GM21825 (cell line): ENCODE results near the gene PIWIL4.
"Not testable (repeated sequence)": the region's sequence is repeated elsewhere in the genome, so short reads cannot be mapped to it uniquely, and the experiment has no call there.

Source experiments
- ATAC-seq: cut with Tn5 transposase; IDR thresholded peaks from one replicate; pipeline ENCODE4 v1.9.1; 2021; ENCODE audit warnings: mild to moderate bottlenecking, moderate library complexity; ENCODE audit not compliant: unreplicated experiment

PIWIL4 gene

DNA sequence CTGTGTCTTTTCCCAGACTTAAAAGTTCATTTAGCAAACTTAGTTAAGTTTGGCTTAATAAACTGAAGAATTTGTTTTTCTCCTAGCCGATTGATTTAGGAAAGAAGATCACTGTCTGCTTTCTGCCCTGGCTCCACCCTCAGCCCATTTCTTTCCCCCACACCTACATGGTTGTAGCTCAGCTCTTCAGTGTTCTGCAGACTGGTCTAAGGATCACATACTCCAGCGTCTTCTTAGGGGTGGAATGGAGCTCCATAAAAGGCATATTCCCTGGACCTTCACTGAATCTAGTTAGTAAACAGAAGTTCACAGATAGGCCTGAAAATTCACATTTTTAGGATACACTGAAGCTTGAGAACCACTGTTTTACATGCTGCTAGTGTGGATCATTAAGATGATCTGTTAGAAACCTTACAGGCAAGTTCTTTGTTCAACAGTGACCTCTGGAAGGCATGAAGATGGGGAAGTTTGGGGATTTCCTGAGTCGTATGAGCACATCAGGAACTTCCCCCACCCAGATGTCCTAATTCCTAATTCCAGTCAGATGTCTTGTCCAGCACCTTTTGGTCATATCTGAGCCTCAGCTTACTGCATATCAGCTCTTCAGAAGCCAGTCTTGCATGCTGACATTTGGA is 16.8 kb downstream of the PIWIL4 start:
- no peak for ATAC-seq

DNA sequence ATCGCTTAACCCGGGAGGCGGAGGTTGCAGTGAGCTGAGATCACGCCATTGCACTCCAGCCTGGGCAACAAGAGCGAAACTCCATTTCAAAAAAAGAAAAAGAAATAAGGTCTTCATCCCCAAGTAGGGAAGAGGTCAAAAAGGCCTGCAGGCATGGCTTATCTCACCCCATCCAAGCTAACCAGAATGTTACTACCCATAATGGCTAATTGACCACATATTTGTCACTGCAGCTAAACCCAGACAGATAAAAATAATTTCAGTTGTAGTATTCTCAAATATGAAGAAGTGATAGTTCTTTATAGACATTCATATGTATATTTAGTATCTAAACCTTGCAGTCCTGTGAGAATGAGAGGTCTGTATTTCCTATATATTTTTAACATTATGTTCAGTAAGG is 17.8 kb downstream of the PIWIL4 start:
- ATAC-seq = no peak

DNA sequence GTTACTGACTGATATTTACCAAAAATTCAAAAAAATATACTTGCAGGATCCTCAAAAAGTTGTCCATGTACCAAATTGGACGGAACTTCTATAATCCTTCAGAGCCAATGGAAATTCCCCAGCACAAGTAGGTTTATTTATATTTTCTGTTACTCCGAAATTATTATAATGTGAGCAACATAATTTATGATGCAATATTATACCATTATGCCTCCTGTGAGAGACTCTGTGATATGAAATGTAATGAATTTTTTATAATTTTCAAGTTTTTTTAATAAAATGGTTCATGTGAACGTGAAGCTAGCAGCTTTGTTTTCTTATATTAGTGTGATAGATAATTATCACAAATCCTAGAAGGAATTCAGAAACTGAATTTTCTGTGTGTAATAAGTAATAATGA is 18.2 kb downstream of the PIWIL4 start:
- no peak for ATAC-seq

DNA sequence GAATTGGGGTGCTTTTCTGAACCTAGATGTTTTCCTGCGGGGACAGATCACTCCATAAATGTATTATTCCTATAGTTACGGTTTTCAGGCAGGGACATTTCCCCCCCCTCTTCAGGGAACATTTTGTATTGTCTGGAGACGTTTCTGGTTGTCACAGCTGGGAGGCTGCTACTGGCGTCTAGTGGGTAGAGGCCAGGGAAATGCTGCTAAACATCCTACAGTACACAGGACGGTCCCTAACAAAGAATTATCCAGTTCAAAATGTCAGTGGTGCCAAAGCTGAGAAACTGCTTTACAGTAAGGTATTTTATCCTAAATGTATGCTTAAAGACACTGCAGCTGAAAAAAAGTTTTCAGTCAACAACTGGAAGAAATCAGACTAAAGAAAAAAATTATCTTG is 19.4 kb downstream of the PIWIL4 start:
- ATAC-seq = no peak

DNA sequence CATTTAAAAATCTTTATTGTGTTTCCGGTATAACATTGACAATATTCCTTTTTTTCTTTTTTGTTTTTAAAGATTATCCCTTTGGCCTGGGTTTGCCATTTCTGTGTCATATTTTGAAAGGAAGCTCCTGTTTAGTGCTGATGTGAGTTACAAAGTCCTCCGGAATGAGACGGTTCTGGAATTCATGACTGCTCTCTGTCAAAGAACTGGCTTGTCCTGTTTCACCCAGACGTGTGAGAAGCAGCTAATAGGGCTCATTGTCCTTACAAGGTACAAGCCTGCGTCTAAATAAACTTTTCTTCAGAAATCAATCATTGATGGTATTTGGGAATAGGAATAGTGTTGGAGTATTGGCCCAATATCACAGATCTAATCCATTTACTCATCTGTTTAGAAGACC is 19.8 kb downstream of the PIWIL4 start:
- no peak for ATAC-seq

DNA sequence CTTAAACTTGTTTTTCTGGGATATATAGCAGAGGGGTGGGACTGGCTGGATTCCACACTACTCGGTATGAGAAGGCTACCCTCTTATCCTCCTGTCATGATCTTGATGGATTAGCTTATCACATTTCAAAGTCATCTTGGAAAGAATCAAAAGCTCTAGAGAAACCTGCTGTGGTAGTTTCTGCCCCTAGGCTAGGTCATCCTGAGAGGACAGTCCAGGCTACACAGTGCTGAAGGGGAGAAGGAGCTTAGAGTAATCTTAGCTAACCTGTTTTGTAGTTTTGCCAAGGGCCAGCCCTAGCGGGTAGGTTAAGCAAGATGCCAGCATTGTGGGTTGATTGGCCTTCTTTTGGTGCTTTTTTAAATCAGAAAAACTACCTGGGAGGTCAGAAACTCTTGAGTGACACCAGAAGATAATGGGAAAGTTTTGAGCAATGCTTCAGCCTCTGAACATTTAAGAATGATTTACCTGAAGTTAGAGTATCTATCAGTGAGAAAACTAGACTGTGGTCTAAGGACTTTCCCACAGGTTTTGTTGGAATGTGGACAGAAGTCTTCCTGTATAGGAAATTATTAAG is 21.3 kb downstream of the PIWIL4 start:
- ATAC-seq = no peak

DNA sequence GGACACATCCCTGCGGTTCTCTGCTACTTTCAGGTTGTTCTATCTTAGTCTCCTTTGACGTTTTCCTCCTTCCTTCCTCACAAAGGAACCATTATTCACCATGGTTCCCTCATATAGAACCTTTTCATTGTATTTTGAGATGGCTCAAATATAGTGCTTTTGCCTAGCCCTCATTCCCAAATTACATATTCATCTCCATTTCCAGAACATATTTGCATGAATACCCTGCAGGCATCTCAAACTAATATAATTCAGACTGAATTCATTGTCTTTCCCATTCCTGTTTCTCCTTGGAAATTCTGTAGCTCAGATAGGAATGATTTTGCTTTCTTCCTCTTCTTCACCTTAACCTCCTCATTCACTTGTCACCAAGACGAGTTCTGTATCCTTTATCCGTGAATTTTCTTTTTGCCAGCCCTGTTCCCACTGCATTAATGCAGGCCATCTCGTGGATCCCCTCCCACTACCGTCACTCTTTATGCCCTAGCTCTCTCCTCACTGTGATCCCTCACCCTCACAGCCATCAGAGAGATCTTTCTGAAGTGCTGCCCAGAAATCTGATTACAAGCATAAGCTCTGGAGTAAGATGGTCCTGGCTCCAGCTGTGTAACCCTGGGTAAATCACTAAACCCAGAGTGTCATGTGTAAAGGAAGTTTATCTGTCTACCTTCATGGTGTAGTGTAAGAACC is 23.3 kb downstream of the PIWIL4 start:
- ATAC-seq = no peak

DNA sequence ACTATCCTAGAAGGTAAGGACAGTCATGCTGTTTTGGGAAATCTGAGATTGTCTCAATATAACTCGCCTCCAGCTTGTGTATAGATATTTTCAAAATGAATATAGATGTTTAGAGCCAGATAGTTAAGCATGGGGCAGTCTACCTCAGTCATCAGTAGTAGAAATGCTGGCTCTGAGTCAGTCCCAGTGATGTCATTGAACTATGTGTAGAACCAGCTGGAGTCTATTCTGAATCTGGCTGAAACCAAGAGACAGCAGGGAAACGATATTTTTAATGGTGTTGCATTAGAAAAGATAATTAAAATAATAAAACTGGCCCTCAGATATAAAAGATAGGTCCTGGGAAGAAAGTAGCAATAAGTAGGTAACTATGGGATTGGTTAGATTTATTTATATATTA is 25.9 kb downstream of the PIWIL4 start:
- ATAC-seq = peak; percentile 56

DNA sequence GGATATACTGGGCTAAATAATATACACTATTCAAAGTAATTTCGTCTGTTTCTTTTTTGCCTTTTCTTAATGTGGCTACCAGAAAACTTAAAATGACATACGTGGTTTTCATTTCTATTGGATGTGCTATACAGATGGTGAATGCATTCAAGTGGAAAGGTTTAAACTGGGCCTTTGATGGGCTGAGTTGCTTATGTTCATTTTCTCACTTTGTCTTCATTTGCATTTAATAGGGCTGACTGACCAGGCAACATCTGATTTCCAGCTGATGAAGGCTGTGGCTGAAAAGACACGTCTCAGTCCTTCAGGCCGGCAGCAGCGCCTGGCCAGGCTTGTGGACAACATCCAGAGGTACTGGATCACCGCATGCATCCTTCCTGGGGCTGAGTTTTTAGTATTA is 27.9 kb downstream of the PIWIL4 start:
- ATAC-seq = peak; percentile 47

DNA sequence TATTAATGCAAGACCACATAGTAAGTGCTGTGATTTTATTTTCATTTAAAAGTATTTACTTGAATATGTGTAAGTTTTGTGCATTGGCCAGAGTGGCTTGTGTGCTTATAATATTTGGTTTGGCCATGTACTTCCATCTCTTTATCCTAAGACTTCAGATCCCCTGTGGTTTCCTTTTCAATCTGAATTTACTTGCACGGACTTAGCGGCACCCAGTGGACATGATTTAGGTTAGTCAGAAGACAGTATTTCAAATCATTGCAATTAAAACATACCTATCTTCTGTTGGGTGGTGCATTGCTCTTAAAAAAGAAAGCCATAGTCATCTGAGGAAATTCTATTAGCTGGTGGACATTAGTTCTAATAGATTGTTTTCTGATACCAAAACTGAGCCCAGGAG is 30.7 kb downstream of the PIWIL4 start:
- ATAC-seq = no peak

DNA sequence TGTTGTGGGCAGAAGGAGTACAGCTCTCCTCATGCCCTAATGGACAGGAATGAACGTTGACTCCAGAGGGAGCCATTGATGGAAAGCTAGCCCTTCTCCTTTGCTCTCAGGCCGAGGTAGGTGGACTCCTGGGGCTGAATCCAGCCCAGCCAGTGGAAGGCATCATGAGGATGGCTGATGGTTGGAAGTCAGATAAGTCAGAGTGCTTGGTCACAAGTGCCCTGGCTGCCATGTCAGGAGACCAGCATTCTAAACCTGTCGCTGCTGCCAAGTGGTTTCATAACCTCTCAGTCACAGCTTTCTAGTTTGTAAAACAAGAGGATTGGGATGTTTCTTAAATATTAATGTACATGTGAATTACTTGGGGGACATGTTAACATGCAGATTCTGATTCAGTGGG is 32.3 kb downstream of the PIWIL4 start:
- ATAC-seq = no peak

DNA sequence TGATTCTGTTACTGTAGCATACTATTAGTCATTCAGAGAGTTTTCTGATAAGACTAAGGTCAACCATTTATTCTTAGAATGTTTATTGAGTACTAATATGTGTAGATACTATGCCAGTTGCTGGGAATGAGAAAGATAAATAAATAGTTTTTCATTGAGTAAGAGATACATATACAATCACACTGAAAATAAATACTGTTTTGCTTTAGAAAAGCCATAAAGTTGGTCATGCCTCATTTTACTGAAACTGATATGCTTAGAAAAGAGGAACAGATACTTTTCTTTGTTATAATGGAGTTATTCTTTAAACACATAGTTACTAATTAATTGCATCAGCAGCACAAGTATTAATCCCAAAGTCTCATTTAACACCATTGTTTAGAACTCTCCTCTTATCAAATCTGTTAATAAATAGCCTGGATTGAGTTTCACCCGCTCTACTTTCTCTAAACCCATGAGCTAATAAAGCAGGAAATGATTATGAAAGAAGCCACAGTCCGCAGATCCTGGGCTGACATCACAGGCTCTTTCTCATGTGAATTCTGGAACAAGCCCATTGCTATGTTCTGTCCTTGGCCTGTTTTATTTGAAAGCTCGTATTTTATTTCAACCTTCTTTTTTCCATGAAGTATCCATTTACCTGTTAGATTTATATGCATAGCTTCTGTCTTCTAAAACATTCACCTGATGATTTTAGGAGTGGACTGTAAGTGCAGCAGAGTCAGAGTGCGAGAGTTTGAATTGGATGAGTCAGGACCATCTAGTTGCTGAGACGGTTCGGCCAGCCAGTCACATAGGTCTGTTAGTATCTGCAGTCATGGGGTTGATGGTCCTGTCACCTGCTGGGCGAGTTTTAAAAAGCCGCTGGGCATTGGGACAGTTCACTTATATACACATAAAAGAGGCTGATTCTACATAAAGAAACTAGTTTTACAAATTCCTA is 35.5 kb downstream of the PIWIL4 start:
- ATAC-seq = peak; percentile 90

DNA sequence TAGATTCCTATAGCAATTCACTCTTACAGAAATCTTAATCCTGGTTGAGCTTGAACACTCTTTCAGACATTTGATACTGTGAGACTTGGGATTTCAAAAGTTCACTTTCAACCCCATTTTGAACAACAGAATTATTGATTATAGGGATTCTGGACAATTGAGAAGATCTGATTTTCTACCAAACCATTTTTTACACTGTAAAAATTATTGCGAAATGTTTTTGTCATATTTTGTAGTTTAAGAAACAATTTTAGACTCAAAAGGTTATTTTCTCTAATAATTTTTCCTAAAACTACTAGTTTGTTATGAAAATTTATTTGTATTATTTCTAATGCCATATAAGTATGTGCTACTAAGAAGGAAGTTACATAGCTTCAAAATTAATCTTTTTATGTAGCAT is 36.4 kb downstream of the PIWIL4 start:
- ATAC-seq = no peak

DNA sequence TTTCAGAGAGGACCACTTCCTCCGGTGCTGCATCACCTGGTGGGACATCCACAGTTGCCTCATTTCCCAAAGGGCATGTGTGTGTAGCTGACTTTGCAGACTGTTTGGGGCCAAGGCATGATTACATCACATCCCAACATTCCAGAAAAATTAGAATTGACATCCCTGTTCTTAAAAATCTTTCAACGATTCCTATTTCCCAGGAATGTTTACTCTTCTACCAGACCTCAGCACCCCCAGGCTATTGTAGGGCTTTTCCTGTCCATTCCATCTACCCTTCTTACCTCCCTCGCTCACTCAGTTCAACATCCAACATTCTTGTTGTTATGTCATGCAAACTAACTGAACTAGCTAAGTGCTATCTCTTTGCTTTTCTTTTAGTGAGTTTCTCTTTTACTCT is 37.3 kb downstream of the PIWIL4 start:
- no peak for ATAC-seq

DNA sequence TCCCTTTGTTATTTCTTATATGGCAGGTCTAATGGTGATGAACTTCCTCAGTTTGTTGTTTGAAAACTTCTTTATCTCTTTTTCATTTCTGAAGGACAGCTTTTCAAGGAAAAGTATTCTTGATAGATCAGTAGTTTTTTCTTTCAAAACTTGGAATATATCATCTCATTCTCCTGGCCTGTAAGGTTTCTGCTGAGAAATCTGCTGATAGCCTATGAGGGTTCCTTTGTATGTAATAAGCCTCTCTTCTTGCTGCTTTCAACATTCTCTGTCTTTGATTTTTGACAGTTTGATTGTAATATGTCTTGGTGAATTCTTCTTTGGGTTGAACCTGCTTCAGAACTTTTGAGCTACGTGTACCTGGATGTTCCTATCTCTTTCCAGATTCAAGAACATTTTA is 46.0 kb downstream of the PIWIL4 start:
- no peak for ATAC-seq

DNA sequence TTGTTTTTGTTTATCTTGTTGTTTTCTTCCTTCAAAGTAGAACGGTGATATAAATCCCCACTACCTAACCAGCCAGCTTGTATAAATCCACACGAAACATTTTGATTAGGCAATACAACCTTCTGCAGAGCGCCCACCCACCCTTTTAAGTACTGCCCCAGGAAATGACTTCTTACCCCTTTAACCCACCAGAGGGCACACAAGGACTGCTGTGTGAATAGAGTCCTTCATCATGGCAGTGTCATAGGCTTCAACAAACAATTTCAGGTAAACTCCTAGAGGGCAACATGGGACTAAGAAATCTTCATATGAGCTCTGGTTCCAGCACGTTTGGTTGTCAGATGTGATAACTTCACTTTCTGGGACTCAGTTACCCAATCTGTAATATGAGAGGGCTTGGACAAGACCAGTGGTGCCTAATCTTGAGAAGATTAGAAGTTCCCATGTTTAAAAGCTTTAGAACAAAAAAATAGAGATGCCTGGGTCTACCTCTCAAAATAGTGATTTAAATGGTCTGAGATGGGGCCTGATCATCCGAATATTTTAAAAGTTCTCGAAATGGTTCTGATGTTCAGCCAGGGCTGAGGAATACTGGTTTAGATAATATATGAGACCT is 56.1 kb downstream of the PIWIL4 start:
- ATAC-seq = peak; percentile 87

DNA sequence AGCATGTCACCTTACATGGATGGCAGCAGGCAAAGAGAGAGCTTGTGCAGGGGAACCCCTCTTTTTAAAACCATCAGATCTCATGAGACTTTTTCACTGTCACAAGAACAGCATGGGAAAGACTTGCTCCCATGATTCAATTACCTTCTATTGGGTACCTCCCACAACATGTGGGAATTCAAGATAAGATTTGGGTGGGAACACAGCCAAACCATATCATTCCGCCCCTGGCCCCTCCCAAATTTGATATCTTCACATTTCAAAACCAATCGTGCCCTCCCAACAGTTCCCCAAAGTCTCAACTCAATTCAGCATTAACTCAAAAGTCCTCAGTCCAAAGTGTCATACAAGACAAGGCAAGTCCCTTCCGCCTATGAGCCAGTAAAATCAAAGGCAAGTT is 58.3 kb downstream of the PIWIL4 start:
- not testable (repeated sequence) for ATAC-seq

DNA sequence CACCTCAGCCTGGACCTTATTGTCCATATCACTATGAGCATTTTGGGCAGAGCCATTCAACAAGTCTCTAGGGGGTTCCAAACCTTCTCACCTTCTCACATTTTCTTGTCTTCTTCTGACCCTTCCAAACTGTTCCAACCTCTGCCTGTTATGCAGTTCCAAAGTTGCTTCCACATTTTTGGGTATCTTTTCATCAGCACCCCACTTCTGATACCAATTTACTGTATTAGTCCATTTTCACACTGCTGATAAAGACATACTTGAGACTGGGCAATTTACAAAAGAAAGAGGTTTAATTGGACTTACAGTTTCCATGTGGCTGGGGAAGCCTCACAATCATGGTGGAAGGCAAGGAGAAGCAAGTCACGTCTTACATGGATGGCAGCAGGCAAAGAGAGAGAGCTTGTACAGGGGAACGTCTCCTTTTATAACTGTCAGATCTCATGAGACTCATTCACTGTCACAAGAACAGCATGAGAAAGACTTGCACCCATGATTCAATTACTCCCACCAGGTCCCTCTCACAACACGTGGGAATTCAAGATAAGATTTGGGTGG is 59.9 kb downstream of the PIWIL4 start:
- ATAC-seq = not testable (repeated sequence)

DNA sequence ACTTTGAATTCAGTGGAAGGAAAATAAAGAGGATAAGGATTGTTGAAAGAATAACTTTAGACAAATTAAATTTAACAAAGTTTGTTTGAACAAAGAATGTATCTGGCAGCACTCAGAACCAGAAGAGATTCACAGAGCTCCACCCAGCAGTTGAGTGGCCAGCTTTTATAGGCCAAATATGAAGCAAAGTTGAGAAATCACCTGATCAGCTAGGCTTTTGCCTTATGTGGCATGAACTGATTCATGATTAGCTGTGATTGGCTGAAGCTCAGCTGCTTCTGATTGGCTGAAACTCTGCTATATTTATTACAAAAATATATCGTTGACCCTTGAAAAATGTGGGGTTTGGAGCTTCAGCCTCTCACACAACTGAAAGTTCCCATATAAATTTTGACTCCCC is 62.6 kb downstream of the PIWIL4 start:
- no peak for ATAC-seq

DNA sequence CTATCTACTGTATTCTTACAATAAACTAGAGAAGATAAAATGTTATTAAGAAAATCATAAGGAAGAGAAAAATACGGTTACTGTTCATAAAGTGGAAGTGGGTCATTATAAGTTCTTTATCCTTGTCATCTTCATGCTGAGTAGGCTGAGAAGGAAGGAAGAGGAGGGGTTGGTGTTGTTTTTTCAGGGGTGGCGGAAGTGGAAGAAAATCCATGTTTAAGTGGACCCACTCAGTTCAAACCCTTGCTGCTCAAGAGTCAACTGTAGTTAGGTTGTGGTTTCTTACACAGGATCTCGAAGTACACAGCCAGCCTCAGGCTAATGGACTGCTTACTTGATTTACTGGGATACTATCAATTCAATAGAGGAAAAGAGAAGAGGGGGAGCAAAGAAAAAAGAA is 63.1 kb downstream of the PIWIL4 start:
- ATAC-seq = no peak

DNA sequence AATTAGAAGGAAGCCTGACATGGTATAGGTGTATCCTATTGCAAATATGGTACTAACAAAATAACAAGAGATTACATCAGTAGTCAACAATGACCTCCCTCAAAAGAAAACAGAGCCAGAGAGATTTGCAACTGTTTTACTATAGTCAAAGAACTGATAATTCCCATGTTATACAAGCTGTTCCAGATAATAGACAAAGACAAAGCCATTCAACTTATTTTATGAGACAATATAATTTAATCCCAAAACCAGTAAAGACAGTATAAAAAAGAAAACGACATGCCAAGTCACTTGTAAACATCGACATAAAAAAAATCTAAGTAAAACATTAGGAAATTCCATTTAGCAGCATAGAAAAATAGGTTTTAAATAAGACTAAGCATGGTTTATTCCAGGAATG is 65.2 kb downstream of the PIWIL4 start:
- ATAC-seq = no peak
